K562 (cell line): ENCODE data around the gene TMEM69. TPM values are rescaled to one million over a fixed set of nuclear protein-coding genes. Genes with fewer than 3 reads are reported as not detected.
A peak's percentile ranks its signal among the peaks of the same experiment; 100 is the strongest.

ENCODE experiments used
- FOS ChIP-seq: IDR thresholded peaks from 3 replicates; pipeline ENCODE4 v1.6.1; 2011; ENCODE audit not compliant: insufficient read length; ENCODE audit errors: extremely low read depth
- HDAC2 ChIP-seq: fragments of 450-650 bp; IDR thresholded peaks from 2 replicates; pipeline ENCODE4 v1.6.1; 2016; ENCODE audit warnings: mild to moderate bottlenecking
- HSF4 ChIP-seq: fragments of 250-450 bp; sonication (Bioruptor Pico); IDR thresholded peaks from 2 replicates; pipeline ENCODE4 v2.1.2; 2022; ENCODE audit warnings: mild to moderate bottlenecking, moderate library complexity, borderline replicate concordance
- JUND ChIP-seq, 2 experiments: IDR thresholded peaks; 2 replicates in 1 of 2; 3 replicates in 1 of 2; pipeline ENCODE4 v1.6.1; 2011; ENCODE audit warnings: borderline replicate concordance in 2 of 2, low read depth in 2 of 2, low read length in 2 of 2, improper control_type of control experiment in 1 of 2, missing biosample characterization in 1 of 2, missing genetic modification characterization in 1 of 2, missing genetic modification reagents in 1 of 2
- KHSRP ChIP-seq: fragments of 450-650 bp; IDR thresholded peaks from 2 replicates; pipeline ENCODE4 v1.6.1; 2017
- KLF1 ChIP-seq: fragments of 450-650 bp; IDR thresholded peaks from 2 replicates; pipeline ENCODE4 v1.6.1; 2016; ENCODE audit warnings: missing genetic modification characterization, missing compliant biosample characterization
- NR2F6 ChIP-seq: fragments of 450-650 bp; formaldehyde crosslinking; IDR thresholded peaks from 2 replicates; pipeline ENCODE4 v1.4.0; 2020; ENCODE audit warnings: mild to moderate bottlenecking
- PCBP2 ChIP-seq: fragments of 200-400 bp; formaldehyde crosslinking; IDR thresholded peaks from 2 replicates; pipeline ENCODE4 v1.6.1; 2018; ENCODE audit warnings: low read length, low read depth, mild to moderate bottlenecking, moderate library complexity; ENCODE audit not compliant: poor library complexity, severe bottlenecking
- SETDB1 ChIP-seq: IDR thresholded peaks from one replicate; pipeline ENCODE4 v1.6.1; 2012; ENCODE audit warnings: low read length, control low read depth, inconsistent platforms
- TCF7 ChIP-seq: sonication (generic); IDR thresholded peaks from 2 replicates; pipeline ENCODE4 v1.6.1; 2016; ENCODE audit warnings: antibody characterized with exemption, borderline replicate concordance
- ZBTB40 ChIP-seq, 2 experiments: fragments of 450-650 bp in 1 of 2; sonication (generic) in 1 of 2; formaldehyde crosslinking in 1 of 2; IDR thresholded peaks; 2 replicates each; pipeline versions ENCODE4 v1.7.1 to v1.9.0; 2016 to 2022; ENCODE audit warnings: inconsistent platforms in 1 of 2, mild to moderate bottlenecking in 1 of 2, missing genetic modification reagents in 1 of 2
- ZNF134 ChIP-seq: fragments of 250-450 bp; sonication (Bioruptor Pico); conservative IDR thresholded peaks from 2 replicates; pipeline ENCODE4 v1.4.0; 2020
- ZNF561 ChIP-seq: fragments of 450-650 bp; formaldehyde crosslinking; conservative IDR thresholded peaks from 2 replicates; pipeline ENCODE4 v1.4.0; 2020; ENCODE audit warnings: mild to moderate bottlenecking, moderate library complexity
- polyA plus RNA-seq, 8 experiments: library from polyadenylated mRNA; depleted of rRNA in 4 of 8; stranded (reverse) in 5 of 8; unstranded in 3 of 8; fragments of >200 nt; fragmentation: Nextera tagmentation in 2 of 8; fragmentation: Illumina TruSeq in 1 of 8; extraction: Ambion mirVana in 2 of 8; extraction: Trizol in 1 of 8; gene quantifications; 2 replicates each; pipeline versions ENCODE4 v1.2.1 to v1.2.3, GENCODE V29; 2011 to 2014; ENCODE audit warnings: inconsistent platforms in 1 of 8, missing spikeins in 1 of 8
- total RNA-seq, 7 experiments: library from RNA; depleted of rRNA in 6 of 7; stranded (reverse); fragments of >200 nt in 6 of 7; fragmentation: Illumina TruSeq in 2 of 7; extraction: Trizol in 2 of 7; gene quantifications; 2 replicates each; pipeline versions ENCODE4 v1.2.1 to v1.2.3, GENCODE V29; 2011 to 2021; ENCODE audit warnings: low replicate concordance in 1 of 7
- TF ChIP-seq, protein P1 (sequence below): fragments of 250-450 bp; sonication (Bioruptor Pico); IDR thresholded peaks from 2 replicates; pipeline ENCODE4 v1.5.0; 2021; ENCODE audit warnings: mild to moderate bottlenecking, borderline replicate concordance

Gene TMEM69
- total and polyA plus RNA-seq, 9 of the 15 experiments (the other 6 are each of a cell fraction or from before 2014, with no cell fraction given), result 47.3 to 248 (median 103) TPM

- TF ChIP-seq ZBTB40 (IDR thresholded peaks at IDR 0.05), result peak; percentile 99
- no peak for TF ChIP-seq ZBTB40 (CRISPR knock-in tag; IDR thresholded peaks at IDR 0.05)
- 0 out of 2 replicates have a peak, but pooled peaks have one; percentile 10 for TF ChIP-seq ZNF134 (CRISPR knock-in tag)
- TF ChIP-seq JUND (IDR thresholded peaks at IDR 0.05; ENCODE audit: borderline replicate concordance, low read depth, low read length), result peak; percentile 69
- TF ChIP-seq JUND (tag; IDR thresholded peaks at IDR 0.05; ENCODE audit: borderline replicate concordance, low read depth, low read length), result peak; percentile 35; the same call in 1 of the 3 replicates
- no peak for TF ChIP-seq SETDB1
- TF ChIP-seq FOS, result no peak
- TF ChIP-seq HSF4 (CRISPR knock-in tag), result 0 out of 2 replicates have a peak, but pooled peaks have one; percentile 42
- no peak for TF ChIP-seq KLF1 (tag)
- TF ChIP-seq TCF7, result no peak
- TF ChIP-seq, protein P1, sequence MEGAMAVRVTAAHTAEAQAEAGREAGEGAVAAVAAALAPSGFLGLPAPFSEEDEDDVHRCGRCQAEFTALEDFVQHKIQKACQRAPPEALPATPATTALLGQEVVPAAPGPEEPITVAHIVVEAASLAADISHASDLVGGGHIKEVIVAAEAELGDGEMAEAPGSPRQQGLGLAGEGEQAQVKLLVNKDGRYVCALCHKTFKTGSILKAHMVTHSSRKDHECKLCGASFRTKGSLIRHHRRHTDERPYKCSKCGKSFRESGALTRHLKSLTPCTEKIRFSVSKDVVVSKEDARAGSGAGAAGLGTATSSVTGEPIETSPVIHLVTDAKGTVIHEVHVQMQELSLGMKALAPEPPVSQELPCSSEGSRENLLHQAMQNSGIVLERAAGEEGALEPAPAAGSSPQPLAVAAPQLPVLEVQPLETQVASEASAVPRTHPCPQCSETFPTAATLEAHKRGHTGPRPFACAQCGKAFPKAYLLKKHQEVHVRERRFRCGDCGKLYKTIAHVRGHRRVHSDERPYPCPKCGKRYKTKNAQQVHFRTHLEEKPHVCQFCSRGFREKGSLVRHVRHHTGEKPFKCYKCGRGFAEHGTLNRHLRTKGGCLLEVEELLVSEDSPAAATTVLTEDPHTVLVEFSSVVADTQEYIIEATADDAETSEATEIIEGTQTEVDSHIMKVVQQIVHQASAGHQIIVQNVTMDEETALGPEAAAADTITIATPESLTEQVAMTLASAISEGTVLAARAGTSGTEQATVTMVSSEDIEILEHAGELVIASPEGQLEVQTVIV (CRISPR knock-in tag), result no peak
- TF ChIP-seq ZNF561, result no peak
- no peak for TF ChIP-seq KHSRP
- TF ChIP-seq HDAC2, result peak; percentile 91
- TF ChIP-seq PCBP2, result no peak
- TF ChIP-seq NR2F6 (CRISPR knock-in tag), result no peak
Measured at GRCh38 chr1:45687754-45688740, at the start of gene TMEM69 (continued).
